PC-3 (cell line): Measurements from ENCODE around the gene CDH12. TPM values are rescaled to one million over a fixed set of nuclear protein-coding genes. Genes with fewer than 3 reads are reported as not detected.

Experiments
- ATAC-seq: fragments of 200-7000 bp; cut with Tn5 transposase; 2 replicates; pipeline ENCODE4 v1.9.1; 2020; ENCODE audit warnings: mild to moderate bottlenecking, moderate library complexity
- BruUV-seq: library from RNA; stranded (reverse); fragments of 400-500 nt; replicated peaks from 2 replicates; lab custom pipeline; 2021; lab: Mats Ljungman, UMichigan
- CTCF ChIA-PET: fragments of 300-600 bp; sonication (Branson Sonifier 250); formaldehyde crosslinking; loops from one replicate; lab custom pipeline; 2022; ENCODE audit warnings: antibody characterized with exemption; lab: Charles Lee
- POLR2A ChIA-PET: fragments of 300-600 bp; sonication (Branson Sonifier 250); formaldehyde crosslinking; loops from one replicate; lab custom pipeline; 2022; ENCODE audit warnings: antibody characterized with exemption; ENCODE audit not compliant: unreplicated experiment; lab: Charles Lee
- DNase-seq: peaks from one replicate; pipeline ENCODE4 v3.0.0-alpha.2; 2015
- H2AFZ ChIP-seq: fragments of 300-600 bp; sonication (generic); 2 replicates; pipeline ENCODE4 v1.6.0; 2016; ENCODE audit warnings: antibody characterized with exemption, low read length
- H3F3A ChIP-seq: fragments of 300-600 bp; sonication (generic); one replicate; pipeline ENCODE4 v1.6.0; 2017; ENCODE audit warnings: antibody characterized with exemption, low read length, control low read depth, mild to moderate bottlenecking; ENCODE audit not compliant: unreplicated experiment
- H3K27ac ChIP-seq: fragments of 300-600 bp; sonication (generic); 2 replicates; pipeline ENCODE4 v1.5.1; 2016; ENCODE audit warnings: mild to moderate bottlenecking, low read length
- H3K27me3 ChIP-seq: fragments of 300-600 bp; sonication (generic); 2 replicates; pipeline ENCODE4 v1.6.1; 2016; ENCODE audit warnings: low read length, mixed read lengths
- H3K36me3 ChIP-seq: fragments of 300-600 bp; sonication (generic); 2 replicates; pipeline ENCODE4 v1.6.1; 2016; ENCODE audit warnings: low read depth, mixed run types, low read length, mixed read lengths
- H3K4me1 ChIP-seq: fragments of 300-600 bp; sonication (generic); 2 replicates; pipeline ENCODE4 v1.5.1; 2016; ENCODE audit warnings: low read length; ENCODE audit not compliant: insufficient read depth
- H3K4me2 ChIP-seq: fragments of 300-600 bp; sonication (generic); 2 replicates; pipeline ENCODE4 v1.6.0; 2016; ENCODE audit warnings: low read length
- H3K4me3 ChIP-seq: fragments of 300-600 bp; sonication (generic); 2 replicates; pipeline ENCODE4 v1.5.1; 2016; ENCODE audit warnings: mild to moderate bottlenecking, low read length, mixed read lengths
- H3K79me2 ChIP-seq: fragments of 300-600 bp; sonication (generic); 2 replicates; pipeline ENCODE4 v1.6.1; 2017; ENCODE audit warnings: low read length, mixed read lengths
- H3K9ac ChIP-seq: fragments of 300-600 bp; sonication (generic); 2 replicates; pipeline ENCODE4 v1.6.0; 2016; ENCODE audit warnings: mild to moderate bottlenecking, low read length
- H3K9me2 ChIP-seq: fragments of 300-600 bp; sonication (generic); replicated peaks from 2 replicates; pipeline ENCODE4 v1.6.1; 2016; ENCODE audit warnings: mixed run types, low read length, mixed read lengths
- H3K9me3 ChIP-seq: fragments of 300-600 bp; sonication (generic); 2 replicates; pipeline ENCODE4 v1.6.1; 2016; ENCODE audit warnings: low read length, mixed read lengths
- H4K20me1 ChIP-seq: fragments of 300-600 bp; sonication (generic); 2 replicates; pipeline ENCODE4 v1.6.1; 2016; ENCODE audit warnings: low read length, mixed read lengths
- CTCF ChIP-seq: fragments of 300-600 bp; sonication (generic); conservative IDR thresholded peaks from 2 replicates; pipeline ENCODE4 v1.5.1; 2017; ENCODE audit warnings: antibody characterized with exemption, low read depth, mild to moderate bottlenecking, low read length
- EZH2 ChIP-seq: fragments of 300-600 bp; sonication (generic); IDR thresholded peaks from one replicate; pipeline ENCODE4 v1.6.1; 2017; ENCODE audit warnings: antibody characterized with exemption, mild to moderate bottlenecking, low read length; ENCODE audit not compliant: unreplicated experiment
- EZH2phosphoT487 ChIP-seq: fragments of 300-600 bp; sonication (generic); IDR thresholded peaks from 2 replicates; pipeline ENCODE4 v1.6.1; 2018; ENCODE audit warnings: mild to moderate bottlenecking, antibody characterized with exemption, low read length, borderline replicate concordance
- intact Hi-C: fragments of 100-400 bp; cut with micrococcal nuclease; formaldehyde crosslinking; loops from 2 replicates; pipeline ENCODE4 v1.9.0; 2023
- total RNA-seq: library from RNA; depleted of rRNA; stranded (reverse); fragments of >200 nt; gene quantifications from 2 replicates; pipeline ENCODE4 v1.2.3, GENCODE V29; 2014

Gene CDH12
- total RNA-seq, 1 experiment from 2014 or later = 0.44 TPM

- no peaks in the 10 kb centered on the region for H3K79me2 ChIP-seq
- CTCF ChIA-PET = no interaction called here
- H3K4me1 ChIP-seq = no peaks in the 10 kb centered on the region
- no peak overlapping the region for H2AFZ ChIP-seq
- H3K9me2 ChIP-seq = no peaks in the 10 kb centered on the region
- no TSS peak for BruUV-seq
- H3K9ac ChIP-seq = no peak overlapping the region
- no peak overlapping the region for H3K27ac ChIP-seq
- H3K27me3 ChIP-seq = no peaks in the 10 kb centered on the region
- no peak for ATAC-seq
- no peak overlapping the region for H3K4me3 ChIP-seq
- H3F3A ChIP-seq = no peaks in the 10 kb centered on the region
- H3K36me3 ChIP-seq = no peaks in the 10 kb centered on the region
- intact Hi-C loops = no loop called here
- no peak overlapping the region for H3K4me2 ChIP-seq
- POLR2A ChIA-PET = no interaction called here
- no peak for DNase-seq
- TF ChIP-seq EZH2phosphoT487 (no peak), CTCF (no peak), EZH2 (no peak)
- no peaks in the 10 kb centered on the region for H3K9me3 ChIP-seq
- no peaks in the 10 kb centered on the region for H4K20me1 ChIP-seq
Measured at GRCh38 chr5:22605473-22605872, 247.7 kb downstream of the CDH12 start.

- Histone ChIP-seq H3K4me3 (no peak overlapping the region), H3F3A (no peaks in the 10 kb centered on the region), H3K4me1 (no peaks in the 10 kb centered on the region), H3K9me3 (no peaks in the 10 kb centered on the region), H3K4me2 (no peak overlapping the region), H2AFZ (no peak overlapping the region), H3K9me2 (no peaks in the 10 kb centered on the region), H3K27me3 (no peaks in the 10 kb centered on the region), H3K9ac (no peak overlapping the region), H3K27ac (no peak overlapping the region), H3K36me3 (no peaks in the 10 kb centered on the region), H4K20me1 (no peaks in the 10 kb centered on the region), H3K79me2 (no peaks in the 10 kb centered on the region)
- CTCF ChIA-PET = no interaction called here
- ATAC-seq (no peak), DNase-seq (no peak)
- intact Hi-C loops = no loop called here
- TF ChIP-seq CTCF (no peak), EZH2 (no peak), EZH2phosphoT487 (no peak)
- POLR2A ChIA-PET = no interaction called here
- no TSS peak for BruUV-seq
Measured at GRCh38 chr5:22604711-22605110, 248.4 kb downstream of the CDH12 start.

GRCh38 chr5:22598796-22599195, 254.3 kb downstream of the CDH12 start:
- H3K9me2 ChIP-seq = no peaks in the 10 kb centered on the region
- BruUV-seq = no TSS peak
- no peaks in the 10 kb centered on the region for H3F3A ChIP-seq
- no peaks in the 10 kb centered on the region for H3K79me2 ChIP-seq
- no peak overlapping the region for H2AFZ ChIP-seq
- TF ChIP-seq EZH2 (no peak), EZH2phosphoT487 (no peak), CTCF (no peak)
- H3K4me2 ChIP-seq = no peak overlapping the region
- ATAC-seq (no peak), DNase-seq (no peak)
- H3K27ac ChIP-seq = no peak overlapping the region
- no peaks in the 10 kb centered on the region for H4K20me1 ChIP-seq
- CTCF ChIA-PET = no interaction called here
- H3K27me3 ChIP-seq = no peaks in the 10 kb centered on the region
- POLR2A ChIA-PET = no interaction called here
- no peak overlapping the region for H3K9ac ChIP-seq
- H3K36me3 ChIP-seq = no peaks in the 10 kb centered on the region
- H3K4me1 ChIP-seq = peaks cover 7% of the 10 kb centered on the region; the same call in 1 of the 2 replicates
- intact Hi-C loops = no loop called here
- H3K4me3 ChIP-seq = no peak overlapping the region
- H3K9me3 ChIP-seq = no peaks in the 10 kb centered on the region
